HG03097 (cell line): ENCODE data around the gene SLC18B1.

ENCODE experiments used
- ATAC-seq: cut with Tn5 transposase; IDR thresholded peaks from one replicate; pipeline ENCODE4 v1.9.1; 2021; ENCODE audit not compliant: unreplicated experiment, low FRiP score

Gene SLC18B1

GRCh38 chr6:132797951-132798868, at the start of gene SLC18B1:
SLC18B1 (minus strand) TSS chr6:132798637; CDS start chr6:132798456, 181 bp downstream.
- peak; percentile 44 for ATAC-seq

- ATAC-seq: no peak
Measured at GRCh38 chr6:132843316-132844035, 45.0 kb upstream of the SLC18B1 start.

GRCh38 chr6:132841966-132842365, 43.5 kb upstream of the SLC18B1 start:
- no peak for ATAC-seq

- ATAC-seq: no peak
Measured at GRCh38 chr6:132832891-132833290, 34.5 kb upstream of the SLC18B1 start.

- ATAC-seq: no peak
Measured at GRCh38 chr6:132830334-132830751, 31.9 kb upstream of the SLC18B1 start.

GRCh38 chr6:132820629-132821381, 22.4 kb upstream of the SLC18B1 start:
- no peak for ATAC-seq

GRCh38 chr6:132819405-132820161, 21.1 kb upstream of the SLC18B1 start:
- no peak for ATAC-seq

- no peak for ATAC-seq
Measured at GRCh38 chr6:132818404-132819359, 20.2 kb upstream of the SLC18B1 start.

GRCh38 chr6:132817554-132818403, 19.3 kb upstream of the SLC18B1 start:
- ATAC-seq: no peak

GRCh38 chr6:132816660-132817059, 18.2 kb upstream of the SLC18B1 start:
- no peak for ATAC-seq

- ATAC-seq: peak; percentile 13
Measured at GRCh38 chr6:132814716-132815570, 16.5 kb upstream of the SLC18B1 start.

GRCh38 chr6:132813173-132813856, 14.9 kb upstream of the SLC18B1 start:
- ATAC-seq: no peak

- no peak for ATAC-seq
Measured at GRCh38 chr6:132812756-132813172, 14.3 kb upstream of the SLC18B1 start.

GRCh38 chr6:132812255-132812732, 13.9 kb upstream of the SLC18B1 start:
- no peak for ATAC-seq

GRCh38 chr6:132811276-132811675, 12.8 kb upstream of the SLC18B1 start:
- ATAC-seq: no peak

GRCh38 chr6:132805548-132805947, 7.1 kb upstream of the SLC18B1 start:
- no peak for ATAC-seq
